ENCODE data around the gene PPM1N. TPM values are rescaled to one million over a fixed set of nuclear protein-coding genes. Genes with fewer than 3 reads are reported as not detected.

Gene PPM1N
- total and polyA plus RNA-seq, 2 of the 13 experiments (the other 11 are each of a cell fraction or from before 2014, with no cell fraction given) = 0.31 to 1.8 TPM

GRCh38 chr19:45496349-45496953 is 1.8 kb upstream of the PPM1N start (continued):
- TF ChIP-seq ZBTB7B (CRISPR knock-in tag; IDR thresholded peaks at IDR 0.05) (peak; percentile 33; the same call in 1 of the 2 replicates), SMAD1 (CRISPR knock-in tag; IDR thresholded peaks at IDR 0.05; ENCODE audit: borderline replicate concordance, low read depth) (0 out of 2 replicates have a peak, but pooled peaks have one; percentile 50), HBP1 (CRISPR knock-in tag; IDR thresholded peaks at IDR 0.05; ENCODE audit: low read depth) (peak; percentile 90), ZNF414 (CRISPR knock-in tag; IDR thresholded peaks at IDR 0.05) (no peak), FOSL2 (CRISPR knock-in tag; IDR thresholded peaks at IDR 0.05) (peak; percentile 49), JUND (CRISPR knock-in tag; IDR thresholded peaks at IDR 0.05) (no peak), KAT2B (IDR thresholded peaks at IDR 0.05; ENCODE audit: borderline replicate concordance, low read depth, low read length) (no peak), ZNF580 (CRISPR knock-in tag; IDR thresholded peaks at IDR 0.05; ENCODE audit: borderline replicate concordance, low read depth) (peak; percentile 80; the same call in 1 of the 2 replicates), PLSCR1 (CRISPR knock-in tag; IDR thresholded peaks at IDR 0.05; ENCODE audit: borderline replicate concordance) (no peak), THAP11 (CRISPR knock-in tag; IDR thresholded peaks at IDR 0.05) (peak; percentile 57; the same call in 1 of the 2 replicates), GMEB2 (CRISPR knock-in tag; IDR thresholded peaks at IDR 0.05; ENCODE audit: low read depth) (no peak), DZIP1 (CRISPR knock-in tag; IDR thresholded peaks at IDR 0.05) (peak; percentile 69; the same call in 1 of the 2 replicates), PHF20 (CRISPR knock-in tag; IDR thresholded peaks at IDR 0.05) (no peak), NFE2L1 (CRISPR knock-in tag; IDR thresholded peaks at IDR 0.05; ENCODE audit: borderline replicate concordance) (no peak), SNAPC5 (CRISPR knock-in tag; IDR thresholded peaks at IDR 0.05; ENCODE audit: borderline replicate concordance) (no peak), KLF12 (CRISPR knock-in tag; IDR thresholded peaks at IDR 0.05; ENCODE audit: borderline replicate concordance) (peak; percentile 65; the same call in 1 of the 2 replicates), ZNF737 (CRISPR knock-in tag; IDR thresholded peaks at IDR 0.05; ENCODE audit: borderline replicate concordance) (no peak), YEATS2 (CRISPR knock-in tag; IDR thresholded peaks at IDR 0.05; ENCODE audit: borderline replicate concordance) (peak; percentile 64; the same call in 1 of the 2 replicates), ELF3 (CRISPR knock-in tag; IDR thresholded peaks at IDR 0.05) (peak; percentile 58; the same call in 1 of the 2 replicates), POLR2A (IDR thresholded peaks at IDR 0.05; ENCODE audit: insufficient read depth in 1 of 2, low read depth in 2 of 2, low read length in 2 of 2) (no peak), NR2F1 (CRISPR knock-in tag; IDR thresholded peaks at IDR 0.05) (no peak)
